SH-SY5Y (cell line): Measurements from ENCODE around the gene LPCAT2.

Experiments used
- GATA2 ChIP-seq: IDR thresholded peaks from 2 replicates; pipeline ENCODE4 v1.6.1; 2011; ENCODE audit warnings: mild to moderate bottlenecking, low read depth, low read length
- GATA3 ChIP-seq: IDR thresholded peaks from 2 replicates; pipeline ENCODE4 v1.6.1; 2011; ENCODE audit warnings: low read depth, mild to moderate bottlenecking, low read length, moderate library complexity

GRCh38 chr16:55492756-55493380 lies 16.0 kb upstream of the LPCAT2 start:
- TF ChIP-seq GATA3, result no peak
- TF ChIP-seq GATA2, result no peak
